HCT116 (cell line): ENCODE data around the gene FIBCD1. TPM values are rescaled to one million over a fixed set of nuclear protein-coding genes. Genes with fewer than 3 reads are reported as not detected.

ENCODE experiments used
- ATAC-seq: fragments of 200-7000 bp; cut with Tn5 transposase; 2 replicates; pipeline ENCODE4 v1.9.1; 2020; ENCODE audit warnings: mild to moderate bottlenecking, moderate library complexity
- BruUV-seq: library from RNA; stranded (reverse); fragments of 400-500 nt; replicated peaks from 2 replicates; lab custom pipeline; 2021; lab: Mats Ljungman, UMichigan
- CTCF ChIA-PET: fragments of 300-600 bp; sonication (Branson Sonifier 250); formaldehyde crosslinking; loops from one replicate; lab custom pipeline; 2021; ENCODE audit warnings: antibody characterized with exemption; lab: Charles Lee
- POLR2A ChIA-PET: fragments of 300-600, 350-600 bp; sonication (Branson Sonifier 250); formaldehyde crosslinking; loops from one replicate; lab custom pipeline; 2021; ENCODE audit warnings: antibody characterized with exemption; lab: Charles Lee
- RAD21 ChIA-PET, 2 experiments: fragments of 300-600 bp; sonication (Branson Sonifier 250); formaldehyde crosslinking; loops; one replicate each; lab custom pipeline; 2023; ENCODE audit warnings: low total read pairs in 2 of 2; ENCODE audit not compliant: uncharacterized antibody in 2 of 2, unreplicated experiment in 2 of 2, low non-redundant PET in 1 of 2; lab: Charles Lee
- DNase-seq: peaks from one replicate; pipeline ENCODE4 v3.0.0-alpha.2; 2010; ENCODE audit warnings: low read depth, low spot score
- H2AFZ ChIP-seq: fragments of 200-600 bp; shearing (Covaris generic), sonication (generic); 2 replicates; pipeline ENCODE4 v1.6.1; 2017; ENCODE audit warnings: low read depth, mixed run types, mixed read lengths, antibody characterized with exemption, low read length; ENCODE audit not compliant: poor library complexity, severe bottlenecking
- H3K27ac ChIP-seq: 2 replicates; pipeline ENCODE4 v1.5.1; 2012; ENCODE audit warnings: low read depth, low read length
- H3K27me3 ChIP-seq: fragments of 200-600 bp; sonication (generic); 2 replicates; pipeline ENCODE4 v1.6.1; 2016; ENCODE audit warnings: mixed run types, low read length, mixed read lengths; ENCODE audit not compliant: insufficient read depth
- H3K36me3 ChIP-seq, 2 experiments: fragments of 200-500 bp in 1 of 2; fragments of 200-600 bp in 1 of 2; sonication (Bioruptor generic) in 1 of 2; sonication (generic) in 1 of 2; 2 replicates each; pipeline versions ENCODE4 v1.5.1 to v1.6.1; 2014 to 2016; ENCODE audit warnings: low read length in 2 of 2, inconsistent platforms in 1 of 2, mixed read lengths in 1 of 2, mixed run types in 1 of 2; ENCODE audit not compliant: insufficient read depth in 2 of 2, control insufficient read depth in 1 of 2
- H3K4me1 ChIP-seq, 2 experiments: fragments of 200-600 bp in 1 of 2; sonication (generic) in 1 of 2; 2 replicates each; pipeline versions ENCODE4 v1.5.1 to v1.6.1; 2012 to 2017; ENCODE audit warnings: low read length in 2 of 2, inconsistent platforms in 1 of 2, mild to moderate bottlenecking in 1 of 2, mixed read lengths in 1 of 2, mixed run types in 1 of 2, moderate library complexity in 1 of 2; ENCODE audit not compliant: insufficient read depth in 2 of 2, control insufficient read depth in 1 of 2
- H3K4me2 ChIP-seq: fragments of 200-600 bp; sonication (generic); 2 replicates; pipeline ENCODE4 v1.6.1; 2017; ENCODE audit warnings: mixed run types, low read length, mixed read lengths
- H3K4me3 ChIP-seq, 2 experiments: fragments of 200-600 bp in 1 of 2; sonication (generic) in 1 of 2; replicated peaks in 1 of 2; 2 replicates each; pipeline ENCODE4 v1.5.1; 2011 to 2016; ENCODE audit warnings: low read length in 2 of 2, control low read depth in 1 of 2, low read depth in 1 of 2, mild to moderate bottlenecking in 1 of 2, mixed read lengths in 1 of 2, mixed run types in 1 of 2
- H3K79me2 ChIP-seq: fragments of 200-600 bp; sonication (generic); 2 replicates; pipeline ENCODE4 v1.6.1; 2017; ENCODE audit warnings: mild to moderate bottlenecking, mixed run types, low read length, moderate library complexity, mixed read lengths; ENCODE audit not compliant: insufficient read depth
- H3K9ac ChIP-seq: fragments of 200-600 bp; sonication (generic); 2 replicates; pipeline ENCODE4 v1.6.1; 2016; ENCODE audit warnings: low read length, mixed read lengths
- H3K9me2 ChIP-seq: fragments of 200-600 bp; sonication (generic), shearing (Covaris generic); 2 replicates; pipeline ENCODE4 v1.6.1; 2017; ENCODE audit warnings: mixed run types, mild to moderate bottlenecking, moderate library complexity; ENCODE audit not compliant: insufficient read depth
- H3K9me3 ChIP-seq, 2 experiments: fragments of 200-500 bp in 1 of 2; fragments of 200-600 bp in 1 of 2; sonication (Bioruptor generic) in 1 of 2; sonication (generic) in 1 of 2; 2 replicates each; pipeline ENCODE4 v1.6.1; 2014 to 2017; ENCODE audit warnings: low read length in 2 of 2, mixed read lengths in 2 of 2, inconsistent platforms in 1 of 2, low read depth in 1 of 2, mild to moderate bottlenecking in 1 of 2, mixed run types in 1 of 2, moderate library complexity in 1 of 2; ENCODE audit not compliant: control insufficient read depth in 1 of 2, insufficient read depth in 1 of 2
- H4K20me1 ChIP-seq: fragments of 200-600 bp; sonication (generic), shearing (Covaris generic); 2 replicates; pipeline ENCODE4 v1.6.1; 2017; ENCODE audit warnings: mixed run types, mild to moderate bottlenecking, moderate library complexity; ENCODE audit not compliant: insufficient read depth
- ATF3 ChIP-seq: IDR thresholded peaks from 2 replicates; pipeline ENCODE4 v1.6.1; 2012
- CEBPB ChIP-seq: IDR thresholded peaks from 2 replicates; pipeline ENCODE4 v1.6.1; 2012; ENCODE audit warnings: low read depth
- EGR1 ChIP-seq: IDR thresholded peaks from 2 replicates; pipeline ENCODE4 v1.6.1; 2012; ENCODE audit warnings: low read depth
- ELF1 ChIP-seq: IDR thresholded peaks from 2 replicates; pipeline ENCODE4 v1.6.1; 2012; ENCODE audit warnings: low read depth, borderline replicate concordance
- EZH2phosphoT487 ChIP-seq: fragments of 200-600 bp; IDR thresholded peaks from 2 replicates; pipeline ENCODE4 v1.6.1; 2018; ENCODE audit warnings: antibody characterized with exemption, borderline replicate concordance
- JUND ChIP-seq: IDR thresholded peaks from 2 replicates; pipeline ENCODE4 v1.6.1; 2012
- MAX ChIP-seq: IDR thresholded peaks from 2 replicates; pipeline ENCODE4 v1.6.1; 2012
- SIN3A ChIP-seq: IDR thresholded peaks from 2 replicates; pipeline ENCODE4 v1.6.1; 2012; ENCODE audit warnings: low read depth
- SP1 ChIP-seq: IDR thresholded peaks from 2 replicates; pipeline ENCODE4 v1.6.1; 2012; ENCODE audit warnings: low read depth
- SRF ChIP-seq: IDR thresholded peaks from 2 replicates; pipeline ENCODE4 v1.6.1; 2012; ENCODE audit warnings: low read depth
- TCF7L2 ChIP-seq: IDR thresholded peaks from 2 replicates; pipeline ENCODE4 v1.7.0; 2011; ENCODE audit warnings: borderline replicate concordance, inconsistent platforms; ENCODE audit not compliant: insufficient read depth, insufficient read length; ENCODE audit errors: extremely low read depth
- YY1 ChIP-seq: IDR thresholded peaks from 2 replicates; pipeline ENCODE4 v1.6.1; 2011; ENCODE audit warnings: low read length, low read depth, moderate library complexity, mild to moderate bottlenecking; ENCODE audit not compliant: insufficient replicate concordance; ENCODE audit errors: extremely low read depth
- ZFX ChIP-seq: fragments of 450-650 bp; IDR thresholded peaks from 2 replicates; pipeline ENCODE4 v1.6.1; 2017
- ZNF274 ChIP-seq: fragments of 200-500 bp; sonication (Bioruptor generic); IDR thresholded peaks from 2 replicates; pipeline ENCODE4 v1.6.1; 2014; ENCODE audit warnings: mild to moderate bottlenecking, low read depth, low read length, inconsistent platforms
- intact Hi-C: fragments of 100-400 bp; cut with micrococcal nuclease; formaldehyde crosslinking; loops from 2 replicates; pipeline ENCODE4 v1.10.0; 2022
- total RNA-seq: library from RNA; stranded (reverse); gene quantifications from one replicate; pipeline ENCODE4 v1.2.1, GENCODE V29; 2021; ENCODE audit not compliant: unreplicated experiment

Gene FIBCD1
- total RNA-seq, 1 experiment from 2014 or later = 26.1 TPM

- ATAC-seq = no peak
- H3K4me1 ChIP-seq = no peaks in the 10 kb centered on the region
- no peak overlapping the region for H3K4me2 ChIP-seq
- no peak for TF ChIP-seq EGR1
- TF ChIP-seq SIN3A = no peak
- TF ChIP-seq ZFX = no peak
- no peak for TF ChIP-seq CEBPB
- TF ChIP-seq SRF = no peak
- no peak for TF ChIP-seq MAX
- no peak for TF ChIP-seq ELF1
- no peak overlapping the region for H3K27ac ChIP-seq
- ChIA-PET POLR2A (no interaction called here), RAD21 (no interaction called here), CTCF (interaction anchor here (1.0 kb wide), 1 partner anchor 24 kb away, joined by 3 read pairs; no protein-coding TSS in a partner anchor)
- H3K79me2 ChIP-seq = no peaks in the 10 kb centered on the region
- peaks cover 3% of the 10 kb centered on the region; the same call in 1 of the 2 replicates for H3K27me3 ChIP-seq
- H2AFZ ChIP-seq = no peak overlapping the region
- no peaks in the 10 kb centered on the region for H3K9me2 ChIP-seq
- no peaks in the 10 kb centered on the region for H4K20me1 ChIP-seq
- BruUV-seq = no TSS peak
- H3K9ac ChIP-seq = no peak overlapping the region
- no peaks in the 10 kb centered on the region for H3K36me3 ChIP-seq
- no peak for DNase-seq
- intact Hi-C loops = no loop called here
- no peaks in the 10 kb centered on the region for H3K9me3 ChIP-seq
- no peak overlapping the region for H3K4me3 ChIP-seq
Observed at GRCh38 chr9:130973686-130974281, 34.7 kb upstream of the FIBCD1 start.

GRCh38 chr9:130972957-130973685, 34.1 kb upstream of the FIBCD1 start:
- ChIA-PET POLR2A (no interaction called here), CTCF (no interaction called here), RAD21 (no interaction called here)
- Histone ChIP-seq H3K79me2 (no peaks in the 10 kb centered on the region), H2AFZ (no peak overlapping the region), H3K4me2 (no peak overlapping the region), H3K9me3 (no peaks in the 10 kb centered on the region), H3K36me3 (no peaks in the 10 kb centered on the region), H3K9ac (no peak overlapping the region), H3K4me3 (no peak overlapping the region), H3K9me2 (no peaks in the 10 kb centered on the region), H3K27ac (no peak overlapping the region), H3K4me1 (no peaks in the 10 kb centered on the region), H4K20me1 (no peaks in the 10 kb centered on the region), H3K27me3 (peaks cover 3% of the 10 kb centered on the region; the same call in 1 of the 2 replicates)
- ATAC-seq (no peak), DNase-seq (no peak)
- intact Hi-C loops = no loop called here
- BruUV-seq = no TSS peak
- TF ChIP-seq EGR1 (no peak), ELF1 (no peak), MAX (no peak), SP1 (no peak), ATF3 (no peak), SIN3A (no peak), ZNF274 (no peak), YY1 (no peak), EZH2phosphoT487 (no peak), TCF7L2 (no peak), JUND (no peak)
